HG03066 (cell line): Measurements from ENCODE around the gene ATOX1.

Source experiments
- ATAC-seq: cut with Tn5 transposase; IDR thresholded peaks from one replicate; pipeline ENCODE4 v1.9.1; 2021; ENCODE audit warnings: low read depth; ENCODE audit not compliant: unreplicated experiment

The ATOX1 gene

GRCh38 chr5:151770383-151771258 lies 12.2 kb upstream of the ATOX1 start:
- peak; percentile 22 for ATAC-seq

- ATAC-seq, result no peak
Measured at GRCh38 chr5:151766975-151767374, 8.5 kb upstream of the ATOX1 start.

DNA sequence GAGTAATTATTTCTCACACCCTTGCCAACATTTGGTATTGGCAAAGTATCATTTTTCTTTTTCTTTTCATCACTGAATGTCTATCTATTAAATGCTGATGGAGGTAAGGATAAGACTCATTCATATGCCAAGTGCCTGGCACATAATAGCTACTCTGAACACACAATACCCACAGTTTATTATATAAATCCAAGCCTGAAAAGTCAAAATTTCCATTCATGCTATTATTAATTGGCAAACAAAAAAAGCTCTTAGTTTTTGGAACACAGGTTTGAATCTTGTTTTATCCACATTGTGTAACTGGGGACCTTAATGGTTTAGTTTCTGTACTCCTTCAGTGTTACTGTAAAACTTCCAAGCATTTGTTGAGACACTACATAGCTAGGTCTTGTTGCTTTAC lies 6.4 kb upstream of the ATOX1 start:
- ATAC-seq, result no peak

GRCh38 chr5:151758141-151758429 lies 346 bp downstream of the ATOX1 start:
- ATAC-seq, result peak; percentile 20

GRCh38 chr5:151757233-151758140 lies 944 bp downstream of the ATOX1 start:
- ATAC-seq, result peak; percentile 19

DNA sequence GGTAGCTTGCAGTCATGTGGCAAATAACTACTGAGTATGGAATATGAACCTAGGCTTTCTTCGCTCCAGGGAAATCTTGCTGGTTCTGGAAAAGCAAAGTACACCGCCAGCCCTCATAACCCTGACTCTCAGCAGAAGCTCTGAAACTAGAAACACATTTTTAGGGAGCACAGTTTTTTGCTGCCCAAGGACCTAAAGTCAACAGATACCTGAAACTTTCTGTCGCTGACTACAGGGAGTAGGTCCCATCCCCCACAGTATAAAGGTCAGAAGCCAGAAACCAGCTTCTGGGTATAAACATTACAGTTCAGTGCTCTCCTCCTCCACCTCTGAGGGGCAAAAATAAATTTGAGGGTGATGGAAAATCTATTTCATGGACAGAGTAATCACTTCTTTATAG lies 3.0 kb downstream of the ATOX1 start:
- no peak for ATAC-seq

GRCh38 chr5:151751593-151751992 lies 6.8 kb downstream of the ATOX1 start:
- ATAC-seq, result no peak

GRCh38 chr5:151751091-151751490 lies 7.3 kb downstream of the ATOX1 start:
- ATAC-seq, result no peak

DNA sequence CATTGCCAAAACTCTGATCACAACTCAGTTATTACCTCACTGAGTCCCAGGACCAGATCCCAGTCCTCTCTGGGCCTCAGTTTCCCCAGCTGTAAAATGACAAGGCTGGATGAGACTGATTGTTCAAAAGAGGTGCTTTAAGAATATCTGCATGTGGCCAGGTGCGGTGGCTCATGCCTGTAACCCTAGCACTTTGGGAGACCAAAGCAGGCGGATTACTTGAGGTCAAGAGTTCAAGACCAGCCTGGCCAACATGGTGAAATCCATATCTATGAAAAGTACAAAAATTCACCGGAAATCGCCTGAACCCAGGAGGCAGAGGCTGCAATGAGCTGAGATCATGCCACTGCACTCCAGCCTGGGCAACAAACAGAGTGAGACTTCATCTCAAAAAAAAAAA lies 8.3 kb downstream of the ATOX1 start:
- ATAC-seq, result no peak

DNA sequence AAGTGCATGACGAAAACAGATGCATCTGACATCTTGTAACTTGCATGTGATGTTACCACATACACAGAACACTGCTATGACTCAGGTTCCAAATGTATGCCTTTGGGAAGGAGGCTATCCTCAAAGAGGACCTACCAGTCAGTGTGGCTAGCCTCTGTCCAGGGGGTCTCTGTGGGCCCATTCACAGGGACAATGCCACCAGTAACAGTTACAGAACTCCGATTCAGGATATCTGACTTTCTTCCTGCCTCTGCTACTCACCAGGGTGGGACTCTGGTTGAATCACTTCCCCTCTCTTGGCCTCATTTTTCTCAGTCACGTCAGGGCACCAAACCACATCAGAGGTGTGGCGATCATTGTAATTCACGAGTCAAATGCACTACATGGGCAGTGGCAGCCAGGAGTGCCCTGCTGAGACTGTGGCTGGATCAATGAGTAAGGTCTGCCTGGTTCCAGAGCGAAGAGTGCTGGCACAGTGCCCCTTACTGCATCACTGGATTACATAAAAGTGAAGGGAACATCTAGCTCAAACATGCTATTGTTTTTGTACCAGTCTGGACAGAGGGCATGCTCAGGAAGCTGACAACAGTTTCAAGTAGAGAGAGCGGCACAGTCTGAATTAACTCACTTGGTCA lies 13.2 kb downstream of the ATOX1 start:
- ATAC-seq, result peak; percentile 51

- ATAC-seq, result no peak
Measured at GRCh38 chr5:151743530-151743929, 14.9 kb downstream of the ATOX1 start.

DNA sequence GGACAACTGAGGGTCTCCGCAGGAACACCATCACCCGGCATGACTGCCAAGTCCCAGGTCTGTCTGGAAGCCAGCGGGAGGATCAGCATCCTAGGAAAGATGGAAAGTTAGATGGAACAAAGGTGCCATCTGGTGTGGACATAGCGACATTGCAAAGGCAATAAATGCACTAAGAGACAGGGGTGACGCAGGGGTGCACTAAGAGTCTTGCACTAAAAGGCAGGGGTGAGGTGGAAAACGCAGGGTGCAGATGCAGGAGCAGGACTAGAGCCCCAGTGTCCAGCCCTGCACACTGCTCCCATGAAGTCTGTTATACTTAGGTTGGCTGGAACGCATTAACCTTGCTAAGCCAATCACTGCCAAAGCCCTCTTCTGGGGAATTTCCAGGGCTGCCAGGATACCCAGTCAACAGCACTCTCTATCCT lies 15.5 kb downstream of the ATOX1 start:
- ATAC-seq, result no peak

- no peak for ATAC-seq
Measured at GRCh38 chr5:151741678-151742423, 16.6 kb downstream of the ATOX1 start.

- ATAC-seq, result peak; percentile 26
Measured at GRCh38 chr5:151740958-151741373, 17.5 kb downstream of the ATOX1 start.

GRCh38 chr5:151740336-151740942 lies 18.0 kb downstream of the ATOX1 start:
- ATAC-seq, result peak; percentile 57

GRCh38 chr5:151739939-151740335 lies 18.5 kb downstream of the ATOX1 start:
- no peak for ATAC-seq

GRCh38 chr5:151739395-151739794 lies 19.0 kb downstream of the ATOX1 start:
- no peak for ATAC-seq

DNA sequence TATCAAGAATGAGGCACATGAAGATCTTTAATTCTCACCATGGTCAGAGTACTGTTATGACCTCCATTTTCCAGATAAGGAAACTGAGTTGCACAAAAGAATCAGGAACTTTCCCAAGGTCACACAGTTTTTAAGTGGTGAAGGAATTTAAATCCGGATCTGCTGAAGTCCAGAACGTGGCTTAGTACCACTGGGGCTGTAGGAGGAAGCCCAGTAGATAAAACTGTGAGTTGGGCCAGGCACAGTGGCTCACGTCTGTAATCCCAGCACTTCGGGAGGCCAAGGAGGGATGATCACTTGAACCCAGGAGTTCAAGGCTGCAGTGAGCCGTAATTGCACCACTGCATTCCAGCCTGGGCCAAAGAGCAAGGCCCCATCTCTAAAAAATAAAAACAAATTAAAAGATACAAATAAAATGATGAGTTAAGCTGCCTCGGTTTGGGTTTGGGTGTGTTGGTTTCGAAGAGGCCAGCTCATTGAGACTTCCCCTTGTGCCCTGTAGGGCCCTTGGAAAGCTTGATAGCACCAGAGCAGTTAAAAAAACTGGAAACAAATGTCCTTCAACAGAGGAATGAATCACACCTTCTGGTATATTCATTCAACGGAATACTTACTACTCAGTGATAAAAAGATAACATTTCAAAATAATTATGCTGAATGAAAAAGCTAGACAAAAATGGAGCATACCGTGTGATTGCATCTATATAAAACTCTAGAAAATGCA lies 20.1 kb downstream of the ATOX1 start:
- no peak for ATAC-seq

GRCh38 chr5:151737431-151737830 lies 21.0 kb downstream of the ATOX1 start:
- ATAC-seq, result no peak
